NB4 (cell line): ENCODE data around the gene OR8A1.

ENCODE experiments used
- DNase-seq: peaks from one replicate; pipeline ENCODE4 v3.0.0; 2010; ENCODE audit warnings: low read depth
- H3K4me3 ChIP-seq: one replicate; pipeline ENCODE4 v1.5.1; 2011; ENCODE audit warnings: mild to moderate bottlenecking, low read depth, low read length, moderate library complexity
- CTCF ChIP-seq: IDR thresholded peaks from one replicate; pipeline ENCODE4 v1.5.1; 2012; ENCODE audit warnings: low read depth, low read length
- MAX ChIP-seq: IDR thresholded peaks from 2 replicates; pipeline ENCODE4 v1.6.1; 2011; ENCODE audit warnings: low read depth, low read length
- MYC ChIP-seq: IDR thresholded peaks from 2 replicates; pipeline ENCODE4 v1.6.1; 2011; ENCODE audit warnings: low read depth, low read length
- POLR2A ChIP-seq: IDR thresholded peaks from 2 replicates; pipeline ENCODE4 v1.6.1; 2011; ENCODE audit warnings: mild to moderate bottlenecking; ENCODE audit not compliant: insufficient read length; ENCODE audit errors: extremely low read depth

The OR8A1 gene

GRCh38 chr11:124569697-124570096, at the start of gene OR8A1:
Gene OR8A1 (plus strand): TSS chr11:124569997. CDS start chr11:124570120, 123 bp downstream.
- no peak for TF ChIP-seq POLR2A
- TF ChIP-seq MAX = no peak
- no peak for TF ChIP-seq MYC
- TF ChIP-seq CTCF = no peak
- no peak within 1 kb of the TSS for H3K4me3 ChIP-seq
- DNase-seq = no peak

- TF ChIP-seq POLR2A (no peak), MAX (no peak)
- no peak overlapping the region for H3K4me3 ChIP-seq
Observed at GRCh38 chr11:124520550-124520854, 49.3 kb upstream of the OR8A1 start.

GRCh38 chr11:124533626-124534025, 36.2 kb upstream of the OR8A1 start:
- peak; percentile 4 for DNase-seq
- H3K4me3 ChIP-seq = no peak overlapping the region
- TF ChIP-seq MAX = no peak
- TF ChIP-seq MYC = no peak

More at GRCh38 chr11:124520550-124520854, 49.3 kb upstream of the OR8A1 start:
- no peak for DNase-seq

- peak; percentile 42 for DNase-seq
- H3K4me3 ChIP-seq = no peak overlapping the region
- TF ChIP-seq MYC = no peak
Observed at GRCh38 chr11:124534051-124534450, 35.7 kb upstream of the OR8A1 start.

- peak; percentile 83 for DNase-seq
- H3K4me3 ChIP-seq = no peak overlapping the region
- TF ChIP-seq MYC (no peak), MAX (no peak), POLR2A (no peak), CTCF (no peak)
Observed at GRCh38 chr11:124535552-124536232, 34.1 kb upstream of the OR8A1 start.

- no peak overlapping the region for H3K4me3 ChIP-seq
- DNase-seq = peak; percentile 95
- no peak for TF ChIP-seq POLR2A
- peak; percentile 12 for TF ChIP-seq CTCF
Observed at GRCh38 chr11:124536520-124536919, 33.3 kb upstream of the OR8A1 start.

GRCh38 chr11:124538019-124538418, 31.8 kb upstream of the OR8A1 start:
- H3K4me3 ChIP-seq = no peak overlapping the region
- DNase-seq = no peak
- TF ChIP-seq MYC = no peak
- no peak for TF ChIP-seq CTCF
- no peak for TF ChIP-seq POLR2A
- TF ChIP-seq MAX = no peak
